HG03139 (cell line): ENCODE measurements around the gene NDFIP2.
"Not testable (repeated sequence)": the region's sequence is repeated elsewhere in the genome, so short reads cannot be mapped to it uniquely, and the experiment has no call there.

Experiments used
- ATAC-seq: cut with Tn5 transposase; IDR thresholded peaks from one replicate; pipeline ENCODE4 v1.9.1; 2021; ENCODE audit not compliant: unreplicated experiment

NDFIP2 gene

GRCh38 chr13:79531542-79532254 lies 50.7 kb downstream of the NDFIP2 start:
- ATAC-seq, result no peak

- ATAC-seq, result no peak
These were observed 51.6 kb downstream of the NDFIP2 start for GRCh38 chr13:79532576-79532975.

GRCh38 chr13:79533781-79534400 lies 52.9 kb downstream of the NDFIP2 start:
- ATAC-seq, result no peak

GRCh38 chr13:79534596-79534995 lies 53.6 kb downstream of the NDFIP2 start:
- no peak for ATAC-seq

GRCh38 chr13:79538757-79539156 lies 57.8 kb downstream of the NDFIP2 start:
- ATAC-seq, result no peak

GRCh38 chr13:79540504-79540903 lies 59.5 kb downstream of the NDFIP2 start:
- no peak for ATAC-seq

- no peak for ATAC-seq
These were observed 60.6 kb downstream of the NDFIP2 start for GRCh38 chr13:79541426-79542049.

- ATAC-seq, result no peak
These were observed 62.9 kb downstream of the NDFIP2 start for GRCh38 chr13:79543883-79544282.

GRCh38 chr13:79547211-79548195 lies 66.5 kb downstream of the NDFIP2 start:
- no peak for ATAC-seq

GRCh38 chr13:79548902-79549301 lies 67.9 kb downstream of the NDFIP2 start:
- ATAC-seq, result no peak

- ATAC-seq, result no peak
These were observed 68.6 kb downstream of the NDFIP2 start for GRCh38 chr13:79549355-79550106.

- no peak for ATAC-seq
These were observed 76.7 kb downstream of the NDFIP2 start for GRCh38 chr13:79557666-79558065.

GRCh38 chr13:79560954-79561353 lies 80.0 kb downstream of the NDFIP2 start:
- no peak for ATAC-seq

GRCh38 chr13:79562557-79562956 lies 81.6 kb downstream of the NDFIP2 start:
- no peak for ATAC-seq

- ATAC-seq, result no peak
These were observed 85.2 kb downstream of the NDFIP2 start for GRCh38 chr13:79566118-79566517.

- no peak for ATAC-seq
These were observed 90.2 kb downstream of the NDFIP2 start for GRCh38 chr13:79571147-79571546.

- not testable (repeated sequence) for ATAC-seq
These were observed 92.9 kb downstream of the NDFIP2 start for GRCh38 chr13:79573892-79574291.

- ATAC-seq, result no peak
These were observed 100.9 kb downstream of the NDFIP2 start for GRCh38 chr13:79581870-79582315.

- ATAC-seq, result no peak
These were observed 101.9 kb downstream of the NDFIP2 start for GRCh38 chr13:79582896-79583295.

- ATAC-seq, result no peak
These were observed 104.1 kb downstream of the NDFIP2 start for GRCh38 chr13:79585033-79585432.
